Neural crest cell (in vitro differentiated cells): ENCODE measurements around the gene PRPF18. TPM values are rescaled to one million over a fixed set of nuclear protein-coding genes. Genes with fewer than 3 reads are reported as not detected.

Source experiments
- DNase-seq: peaks from one replicate; pipeline ENCODE4 v3.0.0; 2021; ENCODE audit warnings: low read depth, mixed read lengths, low spot score
- H3K27ac Mint-ChIP-seq: one replicate; pipeline ENCODE4 v1.8.0; 2021; ENCODE audit warnings: mild to moderate bottlenecking, mixed read lengths; ENCODE audit not compliant: unreplicated experiment
- H3K27me3 Mint-ChIP-seq: 2 replicates; pipeline ENCODE4 v1.8.0; 2021; ENCODE audit warnings: low read depth, mild to moderate bottlenecking, mixed read lengths
- H3K36me3 Mint-ChIP-seq: 2 replicates; pipeline ENCODE4 v1.8.0; 2021; ENCODE audit warnings: low read depth, mild to moderate bottlenecking, mixed read lengths
- H3K4me1 Mint-ChIP-seq: 2 replicates; pipeline ENCODE4 v1.8.0; 2021; ENCODE audit warnings: mixed read lengths
- H3K4me3 Mint-ChIP-seq: one replicate; pipeline ENCODE4 v1.8.0; 2021; ENCODE audit warnings: mild to moderate bottlenecking, mixed read lengths
- H3K9me3 Mint-ChIP-seq: 2 replicates; pipeline ENCODE4 v1.8.0; 2021; ENCODE audit warnings: mixed read lengths
- CTCF ChIP-seq: fragments of 200-600 bp; sonication (generic); conservative IDR thresholded peaks from 2 replicates; pipeline ENCODE4 v1.5.0; 2021; ENCODE audit warnings: antibody characterized with exemption, mild to moderate bottlenecking
- total RNA-seq: library from RNA; stranded (reverse); gene quantifications from 2 replicates; pipeline ENCODE4 v1.2.1, GENCODE V29; 2021

PRPF18 gene
- total RNA-seq, 1 donor from 2014 or later, result 14.6 TPM

DNA sequence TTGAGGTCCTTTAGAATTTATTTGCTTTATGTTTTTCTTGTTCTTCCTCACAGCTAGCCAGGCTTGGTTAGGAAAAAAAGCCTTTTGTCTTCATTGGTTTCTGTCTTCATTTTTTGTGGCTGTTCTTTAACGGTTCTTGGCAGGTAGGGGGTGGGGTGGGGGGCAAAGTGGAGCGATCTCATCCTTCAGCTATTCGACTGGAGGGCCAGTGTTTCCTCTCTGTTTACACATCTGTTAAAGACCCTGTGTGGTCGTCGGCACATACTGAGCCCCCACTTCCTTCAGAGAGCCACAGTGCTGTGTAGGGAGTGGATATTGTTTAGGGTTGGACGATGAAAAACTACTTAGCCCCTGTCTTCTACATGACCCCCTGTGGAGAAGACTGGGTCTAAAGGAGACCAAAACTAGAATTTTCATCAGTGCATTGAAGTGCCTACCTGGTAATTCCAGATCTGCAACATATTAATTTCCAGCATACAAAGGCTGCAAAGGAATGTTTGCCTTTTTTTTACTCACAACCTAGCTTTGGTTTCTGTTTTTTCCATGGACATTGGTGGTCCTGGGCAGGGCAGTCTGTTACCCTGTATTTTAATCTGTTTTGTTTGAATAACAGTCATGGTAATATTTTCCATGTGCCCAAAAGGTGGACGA is 29.0 kb downstream of the PRPF18 start:
- peaks cover 16% of the 10 kb centered on the region for H3K4me1 Mint-ChIP-seq
- peaks cover 11% of the 10 kb centered on the region for H3K36me3 Mint-ChIP-seq
- no peak for DNase-seq
- TF ChIP-seq CTCF, result no peak
- no peaks in the 10 kb centered on the region for H3K9me3 Mint-ChIP-seq
- H3K27ac Mint-ChIP-seq, result no peak overlapping the region
- H3K27me3 Mint-ChIP-seq, result no peaks in the 10 kb centered on the region
- H3K4me3 Mint-ChIP-seq, result no peak overlapping the region

- TF ChIP-seq CTCF, result no peak
- Mint-ChIP-seq H3K4me3 (no peak overlapping the region), H3K36me3 (peaks cover 8% of the 10 kb centered on the region), H3K27ac (no peak overlapping the region), H3K4me1 (peaks cover 16% of the 10 kb centered on the region), H3K9me3 (no peaks in the 10 kb centered on the region), H3K27me3 (no peaks in the 10 kb centered on the region)
- no peak for DNase-seq
Observed at GRCh38 chr10:13617116-13617515, 30.4 kb downstream of the PRPF18 start.

DNA sequence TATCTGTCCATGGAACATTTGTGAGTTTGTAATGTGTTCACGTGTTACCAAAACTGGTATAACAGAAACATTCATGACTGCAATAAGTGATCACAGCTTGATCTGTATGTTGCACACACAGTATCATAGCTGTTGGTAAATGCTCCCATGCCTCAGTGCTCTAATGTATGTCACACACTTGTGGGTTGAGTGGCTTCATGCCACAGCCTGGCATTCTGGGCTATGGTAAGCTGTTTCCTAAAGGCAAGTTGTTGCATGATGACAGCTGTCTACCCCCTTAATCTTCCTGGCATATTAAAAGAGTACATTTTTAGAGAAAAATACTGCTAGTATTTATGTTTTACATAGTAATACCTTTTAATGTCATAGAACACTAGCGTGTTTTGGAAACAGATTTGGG is 35.2 kb downstream of the PRPF18 start:
- DNase-seq, result no peak
- H3K27me3 Mint-ChIP-seq, result no peaks in the 10 kb centered on the region
- peaks cover 1% of the 10 kb centered on the region for H3K36me3 Mint-ChIP-seq
- H3K4me1 Mint-ChIP-seq, result no peaks in the 10 kb centered on the region
- no peak for TF ChIP-seq CTCF
- H3K4me3 Mint-ChIP-seq, result no peak overlapping the region
- H3K9me3 Mint-ChIP-seq, result no peaks in the 10 kb centered on the region
- no peak overlapping the region for H3K27ac Mint-ChIP-seq

GRCh38 chr10:13624630-13625029 is 37.9 kb downstream of the PRPF18 start:
- Mint-ChIP-seq H3K4me1 (peaks cover 12% of the 10 kb centered on the region), H3K27ac (no peak overlapping the region), H3K4me3 (no peak overlapping the region), H3K36me3 (no peaks in the 10 kb centered on the region), H3K27me3 (no peaks in the 10 kb centered on the region), H3K9me3 (no peaks in the 10 kb centered on the region)
- TF ChIP-seq CTCF, result no peak
- no peak for DNase-seq

DNA sequence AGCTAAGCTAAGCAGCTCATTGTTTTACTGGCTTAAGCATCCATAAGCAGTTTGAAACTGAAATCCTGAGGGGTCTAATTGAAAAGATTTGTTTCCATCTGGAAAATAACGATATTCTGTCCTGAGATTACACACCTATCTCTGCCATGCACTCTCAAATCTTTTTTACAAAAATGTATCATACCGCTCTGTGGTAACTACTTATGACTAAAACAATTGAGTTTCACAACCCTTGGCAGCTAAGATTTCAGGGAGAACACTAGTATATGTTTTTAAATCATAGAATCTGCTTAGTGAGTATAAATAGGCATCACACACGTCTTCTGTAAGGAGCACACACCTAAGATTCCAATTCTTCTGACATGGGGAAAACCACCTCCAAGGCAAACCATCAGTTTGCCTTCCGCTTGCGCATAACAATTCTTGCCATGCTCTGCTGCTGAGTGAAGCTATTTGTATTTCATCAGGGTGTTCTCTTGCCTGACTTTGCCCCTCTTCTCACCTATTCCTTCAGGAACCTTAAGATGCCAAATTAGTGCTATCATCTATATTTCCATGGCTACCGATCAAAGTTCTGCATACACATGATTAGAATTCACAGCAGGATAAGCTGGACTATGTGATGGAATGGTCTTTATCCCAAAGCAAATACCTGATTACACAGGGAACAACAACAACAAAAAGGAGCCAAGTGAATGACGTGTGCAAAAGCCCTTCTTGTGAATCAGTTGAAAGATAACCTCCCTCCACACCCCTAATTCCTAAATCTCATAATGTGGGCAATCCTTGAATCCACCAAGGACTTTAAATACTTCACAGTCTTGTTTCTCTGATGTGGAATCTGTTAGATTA is 40.9 kb downstream of the PRPF18 start:
- Mint-ChIP-seq H3K4me1 (peaks cover 16% of the 10 kb centered on the region), H3K4me3 (no peak overlapping the region), H3K27ac (no peak overlapping the region)

More for the DNA sequence above, 40.9 kb downstream of the PRPF18 start:
- no peak for DNase-seq
- peaks cover 2% of the 10 kb centered on the region for H3K36me3 Mint-ChIP-seq
- no peak for TF ChIP-seq CTCF
- no peaks in the 10 kb centered on the region for H3K9me3 Mint-ChIP-seq
- no peaks in the 10 kb centered on the region for H3K27me3 Mint-ChIP-seq
